Measurements from ENCODE around the gene CDK3.
"Not testable (repeated sequence)": the region's sequence is repeated elsewhere in the genome, so short reads cannot be mapped to it uniquely, and the experiment has no call there.

CDK3 gene

DNA sequence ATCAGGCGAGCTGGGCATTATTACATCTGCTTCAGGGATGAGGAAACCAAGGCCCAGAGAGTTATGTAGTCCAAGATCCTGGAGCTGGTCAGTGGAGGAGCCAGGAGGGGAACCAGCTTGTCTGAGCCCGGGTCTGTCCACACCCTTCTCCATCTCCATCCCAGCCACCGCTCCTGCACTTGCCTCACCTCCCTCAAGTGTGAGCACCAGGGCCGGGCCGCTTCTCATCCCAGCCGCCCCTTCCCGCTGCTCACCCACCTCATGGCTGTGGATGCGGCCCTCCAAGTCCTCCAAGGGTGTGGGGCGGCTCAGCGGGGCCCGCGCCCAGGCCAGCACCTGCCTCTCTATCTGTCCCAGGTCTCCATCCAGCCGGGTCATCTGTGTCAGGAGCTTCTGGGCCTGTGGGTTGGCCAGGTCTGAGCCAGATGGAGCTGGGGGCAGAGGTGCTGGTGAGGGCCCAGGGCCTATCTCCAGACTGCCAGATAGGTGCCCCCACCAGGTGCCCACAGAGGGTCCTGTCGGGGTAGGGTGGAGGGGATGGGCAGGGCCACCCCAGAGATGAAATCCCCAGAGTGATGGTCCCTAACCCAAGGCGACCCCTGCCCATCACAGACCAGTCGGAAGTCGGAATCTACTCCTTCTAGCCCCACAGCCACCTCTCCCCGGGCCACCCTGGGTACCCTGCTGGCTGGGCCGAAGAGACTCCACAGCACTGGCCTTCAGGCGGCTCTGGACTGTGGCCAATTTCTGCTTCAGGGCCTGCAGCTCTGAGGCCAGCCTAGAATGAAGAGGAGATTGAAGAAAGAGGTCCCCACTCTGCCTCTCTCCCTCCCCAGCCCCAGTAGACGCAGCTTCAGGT, 17.1 kb downstream of the CDK3 start:
- DNase-seq, result no peak

DNA sequence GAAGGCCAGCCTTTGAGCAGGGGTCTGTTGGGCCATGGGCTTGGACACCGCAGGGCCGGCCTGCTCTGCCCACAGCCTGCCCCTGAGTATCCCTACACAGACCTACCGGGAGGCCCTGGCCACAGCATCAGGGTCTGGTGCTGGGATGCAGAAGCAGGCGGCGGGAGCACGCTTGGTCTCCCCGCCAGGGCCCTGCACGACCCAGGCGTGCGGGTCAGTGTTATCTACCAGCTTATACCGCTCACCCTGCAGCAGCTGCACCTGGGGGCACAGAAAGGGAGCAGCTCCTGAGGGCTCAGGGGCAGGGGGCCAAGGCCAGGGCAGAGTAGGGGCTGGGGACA, 17.7 kb downstream of the CDK3 start:
- no peak for DNase-seq

DNA sequence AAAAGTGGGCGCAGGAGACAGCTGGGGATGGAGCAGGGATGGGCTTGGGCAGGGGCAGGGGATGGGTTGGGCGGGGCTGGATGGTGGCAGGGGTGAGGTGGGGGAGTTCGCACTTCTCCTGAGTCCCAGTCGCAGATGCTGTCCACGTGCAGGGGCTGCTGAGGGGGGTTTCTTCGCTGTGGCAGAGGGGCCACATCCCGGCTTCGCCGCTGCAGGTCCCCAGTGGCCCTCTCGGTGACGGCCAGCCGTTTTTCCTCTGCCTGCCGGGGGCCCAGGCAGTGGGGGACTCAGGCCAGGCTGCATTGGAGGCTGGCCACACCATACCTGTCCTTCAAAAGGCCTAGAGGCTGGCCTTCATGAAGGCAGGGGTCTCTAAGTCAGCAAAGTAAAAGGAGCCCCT, 18.1 kb downstream of the CDK3 start:
- DNase-seq, result no peak

DNA sequence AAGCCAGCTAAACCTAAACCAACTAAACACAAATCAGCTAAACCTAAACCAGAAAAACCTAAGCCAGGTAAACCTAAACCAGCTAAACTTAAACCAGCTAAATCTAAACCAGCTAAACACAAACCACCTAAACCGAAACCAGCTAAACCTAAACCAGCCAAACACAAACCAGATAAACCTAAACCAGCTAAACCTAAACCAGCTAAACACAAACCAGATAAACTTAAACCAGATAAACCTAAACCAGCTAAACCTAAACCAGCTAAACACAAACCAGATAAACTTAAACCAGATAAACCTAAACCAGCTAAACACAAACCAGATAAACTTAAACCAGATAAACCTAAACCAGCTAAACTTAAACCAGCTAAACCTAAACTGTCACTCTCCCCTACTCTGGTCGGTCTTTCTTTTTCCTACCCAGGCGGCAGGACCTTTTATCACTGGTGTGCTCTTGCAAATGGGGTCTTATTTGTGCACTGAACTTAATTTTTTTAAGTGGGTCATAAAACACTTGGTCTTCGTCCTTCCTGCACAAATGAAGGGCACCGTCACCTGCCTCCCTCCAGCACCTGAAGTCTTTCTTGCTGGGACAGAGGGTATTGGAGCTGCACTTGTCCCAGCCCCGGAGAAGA, 19.3 kb downstream of the CDK3 start:
- DNase-seq, result no peak

DNA sequence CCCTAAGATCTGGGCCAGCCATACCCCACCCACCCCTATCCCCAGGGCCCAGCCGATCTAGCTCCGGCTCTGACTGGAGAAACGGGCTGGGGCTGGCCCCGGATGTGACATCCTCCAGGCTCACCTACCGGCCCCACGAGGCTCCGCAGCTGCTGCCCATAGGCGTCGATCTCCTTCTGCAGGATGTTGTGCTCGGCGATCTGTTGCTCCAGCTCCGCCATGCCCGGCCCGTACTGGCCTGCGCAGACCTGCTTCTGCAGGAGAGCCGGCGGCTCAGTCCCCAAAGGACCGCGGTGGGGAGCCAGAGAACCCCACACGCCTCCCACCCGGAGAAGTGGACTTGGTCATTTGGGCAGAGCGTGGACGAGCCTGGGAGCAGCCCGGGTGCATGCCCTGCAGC, 21.6 kb downstream of the CDK3 start:
- no peak for DNase-seq

DNA sequence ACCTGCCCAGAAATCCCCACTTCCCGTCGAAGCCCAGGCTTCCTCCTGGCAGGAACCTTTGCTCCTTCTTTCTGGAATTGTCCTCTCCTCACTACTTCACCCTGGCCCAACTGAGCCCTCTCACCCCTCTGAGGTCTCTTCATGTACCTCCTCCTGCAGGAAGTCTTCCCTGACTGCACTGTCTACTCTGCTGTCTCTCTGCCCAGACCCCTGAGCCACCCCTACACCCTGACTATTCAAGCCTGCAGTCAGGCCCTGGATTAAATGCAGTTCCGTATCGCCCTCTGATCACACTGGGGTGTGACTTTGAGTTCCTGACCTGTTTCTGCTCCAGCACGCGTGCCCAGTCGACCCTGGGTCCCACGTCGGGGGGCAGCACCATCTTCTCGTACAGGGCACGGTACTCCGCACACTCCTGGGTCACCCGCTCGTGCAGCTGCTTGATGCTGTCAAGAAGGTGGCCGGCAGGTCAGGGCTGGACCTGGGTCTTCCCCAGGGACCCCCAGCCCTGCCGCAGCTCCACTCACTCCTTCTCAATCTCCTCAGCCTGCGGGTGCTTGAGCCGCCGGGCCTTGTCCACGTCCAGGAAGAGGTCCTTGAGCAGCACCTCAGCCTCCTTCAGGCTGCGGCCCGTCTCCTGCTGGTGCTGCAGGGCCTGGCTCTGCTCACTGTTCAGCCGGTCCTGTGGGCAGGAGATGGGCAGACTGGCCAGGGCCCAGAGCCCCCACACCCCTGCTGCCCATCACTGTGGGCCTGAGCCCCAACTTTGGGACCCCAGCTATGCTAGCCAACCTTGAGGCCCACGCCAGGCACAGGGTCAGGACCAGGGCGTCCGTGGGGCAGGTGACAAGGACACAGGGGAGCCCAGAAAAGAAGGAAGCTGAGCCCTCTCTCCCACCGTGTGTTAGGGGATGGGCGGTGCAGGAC, 22.6 kb downstream of the CDK3 start:
- DNase-seq, result no peak

DNA sequence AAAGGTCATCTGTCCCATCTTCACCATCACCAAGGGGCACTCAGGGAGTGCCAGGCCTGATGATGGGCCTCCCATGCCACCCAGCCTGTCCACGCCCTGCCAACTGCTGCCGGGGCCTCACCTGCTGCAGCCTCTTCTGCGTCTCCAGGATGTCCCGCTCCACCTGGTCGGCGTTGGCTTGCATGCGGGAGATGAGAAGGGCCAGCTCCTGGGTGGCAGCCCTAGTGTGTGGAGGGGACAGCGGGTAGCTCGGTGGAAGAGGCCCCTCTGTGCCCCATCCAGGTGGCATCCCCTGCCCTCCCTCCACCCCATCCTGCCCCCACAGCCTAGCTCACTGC, 23.2 kb downstream of the CDK3 start:
- no peak for DNase-seq

DNA sequence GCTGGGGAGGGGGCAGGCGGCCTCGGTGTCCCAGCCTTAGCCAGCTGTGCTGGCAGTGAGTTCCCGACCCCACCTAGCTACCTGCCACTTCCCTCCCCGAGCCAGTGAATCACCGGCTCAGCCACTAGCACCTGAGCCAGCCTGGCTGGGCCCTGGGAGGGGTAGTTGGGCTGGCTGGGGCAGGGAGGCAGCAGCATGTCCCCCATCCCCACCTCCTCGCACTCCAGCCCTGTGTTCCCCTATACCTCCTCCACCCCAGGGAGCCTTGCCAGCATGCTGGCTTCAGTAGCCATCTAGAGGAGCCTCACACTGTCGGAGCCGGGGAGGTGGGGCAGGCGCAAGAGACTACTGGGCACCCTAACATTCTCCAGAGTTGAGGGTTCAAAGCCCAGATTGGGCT, 23.7 kb downstream of the CDK3 start:
- no peak for DNase-seq

DNA sequence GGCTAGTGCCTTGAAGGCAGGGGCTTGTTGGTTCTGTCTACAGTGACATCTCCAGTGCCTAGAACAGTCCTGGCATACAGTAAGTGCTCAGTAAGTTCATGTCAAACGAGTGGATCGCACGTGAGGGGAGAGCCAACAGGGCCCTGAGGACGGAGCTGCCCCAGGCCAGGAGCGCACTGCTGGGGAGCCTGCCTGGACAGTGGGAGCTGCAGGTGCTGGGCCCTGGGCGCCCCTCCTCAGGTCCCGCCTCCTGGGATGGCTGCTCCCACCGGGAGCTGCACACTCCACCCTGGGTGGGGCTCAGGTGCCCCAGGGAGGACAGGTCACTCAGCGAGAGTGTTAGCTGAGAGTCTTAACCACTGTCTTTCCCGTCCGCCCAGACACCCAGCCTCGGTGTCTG, 24.6 kb downstream of the CDK3 start:
- DNase-seq, result no peak

DNA sequence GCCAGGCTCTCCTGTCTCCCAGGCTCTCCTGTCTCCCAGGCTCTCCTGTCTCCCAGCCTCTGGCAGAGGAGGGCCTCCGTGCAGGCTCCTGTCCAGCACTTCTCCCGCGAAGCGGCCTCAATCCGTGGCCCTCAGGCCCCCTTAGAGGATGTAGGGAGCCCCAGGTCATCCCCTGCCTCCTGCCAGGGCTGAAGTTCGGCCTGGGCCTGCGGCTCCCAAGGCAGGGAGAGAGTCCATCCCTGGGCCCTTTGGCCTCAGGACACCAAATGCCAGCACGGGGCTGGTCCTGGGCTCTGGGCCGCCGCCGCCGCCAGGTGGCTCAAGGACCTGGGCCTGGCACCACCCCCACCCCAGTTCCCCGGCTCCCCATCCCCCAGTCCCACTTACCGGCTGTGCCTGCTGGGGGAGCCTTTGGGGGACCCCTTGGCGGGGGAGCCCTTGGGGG, 26.1 kb downstream of the CDK3 start:
- no peak for DNase-seq

DNA sequence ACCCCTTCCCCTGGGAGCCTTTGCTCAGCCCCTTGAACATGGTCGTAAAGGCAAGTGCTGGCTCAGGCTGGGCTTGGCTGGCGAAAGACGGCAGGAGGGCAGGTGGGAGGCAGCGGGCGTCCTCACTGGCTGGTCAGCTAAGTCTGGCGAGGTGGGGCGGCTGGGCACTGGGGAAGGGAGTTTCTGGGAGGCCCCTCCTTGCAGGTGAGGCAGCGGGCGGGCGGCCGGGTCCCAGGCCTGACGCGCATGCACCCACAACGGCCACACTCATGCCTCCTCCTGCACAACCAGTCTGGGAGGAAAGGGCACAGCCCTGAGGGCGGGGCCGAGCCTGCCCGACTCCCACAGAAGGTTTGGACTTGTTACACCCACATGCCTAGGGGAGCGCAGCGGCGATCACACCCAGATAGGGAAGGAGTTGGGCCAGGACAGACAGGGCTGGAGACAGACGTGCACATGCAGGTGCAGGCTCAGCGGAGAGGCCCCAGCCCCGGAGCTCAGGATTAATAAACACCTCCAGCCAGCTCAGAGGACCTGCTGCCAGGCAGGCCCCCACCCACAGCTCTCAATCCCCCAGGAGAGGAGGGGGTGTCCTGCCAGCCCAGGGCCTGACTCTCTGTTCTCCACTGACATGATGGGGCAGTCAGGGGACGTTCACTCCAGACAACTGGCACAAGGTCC, 26.6 kb downstream of the CDK3 start, which contains the start of gene EVPL:
EVPL (minus strand) TSS at position 148 of the 681 bp plus-strand sequence; CDS start at position 40, 108 bp downstream.
- DNase-seq, result no peak

DNA sequence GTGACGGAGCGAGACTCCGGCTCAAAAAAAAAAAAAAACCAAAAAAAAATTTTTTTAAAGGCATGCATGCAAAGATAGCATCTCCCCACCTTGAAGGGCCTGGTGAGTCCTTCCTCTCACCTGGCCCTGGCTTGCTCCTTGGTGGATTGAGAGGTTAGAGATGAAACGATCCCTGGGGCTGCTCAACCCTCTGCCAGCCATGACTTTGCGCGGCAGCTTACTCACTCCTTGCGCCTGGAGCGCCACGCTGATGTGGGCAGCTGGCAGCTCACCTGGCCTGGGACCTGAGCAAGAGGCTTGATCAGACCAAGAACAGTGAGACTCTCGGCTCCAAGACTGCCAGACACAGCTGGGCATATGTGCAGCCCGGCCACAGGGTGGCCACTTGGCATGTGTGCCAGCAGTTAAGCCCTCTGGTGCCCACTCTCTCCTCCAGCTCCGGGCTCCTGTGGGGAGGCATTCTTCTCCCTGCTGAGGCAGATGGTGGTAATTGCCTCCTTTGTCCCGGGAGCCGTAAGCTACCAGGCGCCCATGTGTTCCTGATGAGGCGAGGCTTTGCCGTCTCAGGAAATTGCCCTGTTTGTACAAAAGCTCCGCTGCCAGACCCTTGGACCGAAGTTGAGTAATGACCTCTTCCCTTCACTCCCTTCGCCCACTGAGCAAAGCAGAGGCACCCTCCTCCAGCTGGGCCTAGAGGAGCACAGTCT, 31.6 kb downstream of the CDK3 start:
- DNase-seq, result no peak

DNA sequence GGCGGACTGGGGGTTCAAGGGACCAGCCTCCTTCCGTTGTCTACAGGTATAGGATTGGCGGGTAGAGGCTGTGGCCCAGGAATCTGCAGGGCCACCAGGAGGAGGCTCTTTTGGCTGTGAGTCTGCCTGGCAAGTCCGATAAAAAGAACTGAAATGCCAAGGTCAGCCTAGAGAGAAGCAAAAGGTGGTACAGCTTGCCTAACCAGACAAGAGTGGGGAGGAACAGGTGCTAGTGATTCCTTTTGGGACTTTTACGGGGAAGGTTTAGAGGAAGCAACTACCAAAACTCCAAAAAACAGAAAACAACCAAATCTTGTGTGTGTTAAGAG, 32.1 kb downstream of the CDK3 start:
- no peak for DNase-seq

DNA sequence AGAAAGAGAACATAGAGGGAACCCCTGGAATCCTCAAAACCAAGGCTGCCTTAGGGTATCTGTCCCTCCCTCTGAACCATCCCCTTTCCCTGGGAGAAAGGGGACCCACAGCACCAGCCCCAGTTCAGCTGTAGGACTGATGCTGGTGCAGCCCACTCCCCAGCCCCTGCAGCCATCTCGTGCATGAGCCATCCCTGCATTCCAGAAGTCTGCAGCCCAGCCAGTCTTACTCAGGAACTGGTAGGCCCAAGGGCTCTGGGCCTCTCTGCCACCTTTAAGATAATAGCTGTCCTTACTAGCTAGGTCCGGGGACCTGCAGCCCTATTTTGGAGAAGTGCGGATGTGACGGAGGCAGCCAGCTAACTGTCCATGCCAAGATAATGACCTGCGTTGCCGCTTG, 32.5 kb downstream of the CDK3 start:
- no peak for DNase-seq

DNA sequence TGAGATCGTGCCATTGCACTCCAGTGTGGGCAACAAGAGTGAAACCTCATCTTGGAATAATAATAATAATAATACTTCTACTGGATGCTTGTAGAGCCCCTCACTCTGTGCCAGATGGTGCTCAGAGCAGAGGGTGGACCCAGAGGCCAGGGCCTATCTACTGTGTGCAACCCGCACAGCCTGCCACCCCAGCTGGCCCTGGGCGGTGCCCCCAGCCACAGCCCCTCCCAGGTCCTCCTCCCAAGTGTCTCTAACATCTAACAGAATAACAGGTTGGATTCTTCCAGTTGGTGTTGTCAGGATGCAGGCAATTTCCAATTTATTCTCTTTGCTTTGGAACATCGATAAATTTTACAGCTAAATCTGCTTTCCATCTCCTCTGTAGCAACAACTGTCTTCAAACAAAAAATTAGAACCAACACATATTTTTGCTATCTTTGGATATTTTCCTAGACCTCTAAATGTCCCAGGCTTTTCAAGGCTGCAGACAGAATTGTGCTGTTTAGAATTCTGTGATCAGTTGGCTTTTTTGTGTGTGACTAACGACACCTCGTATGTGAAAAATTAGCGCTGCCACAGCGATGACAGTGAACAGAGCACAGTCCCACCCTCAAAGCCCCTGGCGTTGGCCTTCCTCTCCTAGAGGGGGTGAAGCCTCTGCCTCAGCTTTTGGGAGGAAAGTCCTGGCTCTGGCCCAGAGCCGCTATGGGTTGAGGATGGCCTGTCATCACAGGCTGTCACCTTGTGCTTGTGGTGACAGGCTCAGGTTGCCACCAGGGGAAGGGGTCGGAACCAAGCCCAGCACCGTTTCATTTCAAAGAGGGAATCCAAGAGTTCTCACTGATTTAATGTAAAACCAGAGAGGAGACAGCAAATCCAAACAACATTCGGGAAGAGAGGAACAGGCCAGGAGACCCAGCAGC, 34.0 kb downstream of the CDK3 start:
- DNase-seq, result no peak

DNA sequence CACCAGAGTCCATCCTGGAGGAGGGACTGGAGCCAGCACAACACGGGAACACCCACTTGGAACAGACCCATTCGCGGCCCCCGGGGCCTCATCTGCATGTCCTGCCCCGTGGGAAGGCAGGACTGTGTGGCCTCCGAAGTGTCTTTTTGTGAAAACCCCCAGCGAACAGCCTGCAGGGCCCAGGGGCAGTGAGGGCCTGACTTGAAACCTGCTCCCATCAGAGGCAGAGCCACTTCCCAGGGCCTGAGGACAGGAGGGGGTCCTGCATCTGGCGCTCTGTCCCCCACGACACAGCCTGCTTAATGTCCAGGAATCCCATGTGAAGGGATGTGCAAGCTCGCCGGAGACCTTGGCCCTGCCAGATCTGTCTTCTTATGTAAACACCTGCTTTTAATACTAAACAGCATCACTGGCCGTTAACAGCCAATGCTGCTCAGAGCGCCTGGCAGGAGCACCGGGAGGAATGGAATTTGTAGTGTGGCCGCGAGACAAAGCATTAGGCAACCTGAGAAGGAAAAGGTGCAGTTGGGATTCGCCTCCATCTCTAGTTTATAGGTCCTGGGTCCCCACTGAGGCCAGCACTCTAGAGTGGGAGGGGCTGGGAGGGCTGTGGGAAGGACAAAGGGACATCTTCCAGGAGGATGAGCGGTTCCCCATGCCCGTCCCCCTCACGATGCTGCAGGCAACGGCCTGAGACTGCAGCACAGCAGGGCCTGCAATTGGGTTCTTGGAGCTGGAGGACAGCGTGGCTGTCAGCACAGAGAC, 36.0 kb downstream of the CDK3 start:
- DNase-seq, result no peak

DNA sequence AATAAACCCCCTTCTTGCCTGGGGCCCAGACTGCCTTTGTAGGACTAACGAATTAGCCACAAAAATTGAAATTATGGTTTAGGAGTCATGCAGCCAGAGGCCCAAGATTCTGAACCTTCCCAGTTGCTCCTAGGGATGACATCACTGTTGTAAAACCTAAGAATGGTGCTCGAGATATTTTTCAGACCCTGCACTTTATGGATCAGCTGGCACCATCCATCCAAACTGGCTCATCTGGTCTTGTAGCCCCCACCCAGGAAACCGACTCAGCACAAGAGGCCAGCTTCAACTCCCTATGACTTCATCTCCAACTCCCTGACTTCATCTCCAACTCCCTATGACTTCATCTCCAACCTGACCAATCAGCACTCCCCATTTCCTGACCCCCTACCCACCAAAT, 37.4 kb downstream of the CDK3 start:
- no peak for DNase-seq

DNA sequence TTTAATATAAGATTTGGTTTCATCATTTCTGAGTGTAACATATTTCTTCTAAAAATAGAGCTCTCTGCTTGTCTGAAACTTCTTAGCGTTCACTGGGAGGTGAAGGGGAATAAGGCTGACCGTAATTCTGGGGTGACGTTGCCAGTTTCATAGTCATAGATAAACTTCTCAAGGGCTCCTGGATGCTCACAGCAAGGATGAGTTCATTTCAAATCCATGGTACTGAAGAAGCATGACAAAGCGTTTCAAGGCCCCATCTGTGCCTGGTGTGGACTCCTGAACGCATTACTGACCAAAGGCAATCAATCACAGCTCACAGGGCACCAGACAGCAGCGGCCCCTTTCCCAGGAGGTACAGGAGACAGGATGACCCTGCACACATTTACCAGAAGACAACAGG, 38.5 kb downstream of the CDK3 start:
- DNase-seq, result no peak

DNA sequence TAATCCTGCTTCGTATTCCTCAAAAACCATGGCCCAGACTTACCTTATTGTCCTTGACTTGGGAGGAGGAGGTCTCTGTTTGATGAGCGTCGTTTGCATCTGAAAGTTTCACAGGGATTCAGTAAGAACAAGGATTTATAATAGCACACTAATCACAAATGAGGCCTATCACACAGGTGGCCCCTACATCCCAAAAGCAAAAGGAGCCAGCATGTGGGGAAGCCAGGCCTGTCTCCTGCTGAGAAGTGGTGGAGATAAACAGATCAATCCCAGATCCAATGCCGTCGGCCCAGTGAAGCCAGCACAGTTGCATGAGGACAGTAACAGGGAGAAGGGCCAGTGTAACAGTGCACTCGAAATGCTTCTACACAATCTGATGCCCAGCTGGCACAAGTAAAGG, 39.7 kb downstream of the CDK3 start:
- no peak for DNase-seq

DNA sequence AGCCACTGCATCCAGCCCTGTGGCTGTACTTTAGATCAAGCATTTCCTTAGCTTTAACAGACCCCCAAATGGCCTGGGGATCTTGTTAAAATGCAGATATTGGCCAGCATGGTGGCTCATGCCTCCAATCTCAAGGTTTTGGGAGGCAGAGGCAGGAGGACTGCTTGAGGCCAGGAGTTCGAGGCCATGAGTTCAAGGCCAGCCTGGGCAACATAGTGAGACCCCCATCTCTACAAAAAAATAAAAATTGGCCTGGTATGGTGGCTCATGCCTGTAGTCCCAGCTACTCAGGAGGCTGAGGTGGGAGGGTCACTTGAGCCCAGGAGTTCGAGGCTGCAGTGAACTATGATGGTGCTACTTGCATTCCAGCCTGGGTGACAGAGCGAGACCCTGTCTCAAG, 42.2 kb downstream of the CDK3 start:
- DNase-seq, result not testable (repeated sequence)
